ENCODE data around the gene UNC13B. TPM values are rescaled to one million over a fixed set of nuclear protein-coding genes. Genes with fewer than 3 reads are reported as not detected.

The UNC13B gene
- total and polyA plus RNA-seq, 2 of the 8 experiments (the other 6 are each of a cell fraction or from before 2014, with no cell fraction given): 23.1 to 51.7 TPM

DNA sequence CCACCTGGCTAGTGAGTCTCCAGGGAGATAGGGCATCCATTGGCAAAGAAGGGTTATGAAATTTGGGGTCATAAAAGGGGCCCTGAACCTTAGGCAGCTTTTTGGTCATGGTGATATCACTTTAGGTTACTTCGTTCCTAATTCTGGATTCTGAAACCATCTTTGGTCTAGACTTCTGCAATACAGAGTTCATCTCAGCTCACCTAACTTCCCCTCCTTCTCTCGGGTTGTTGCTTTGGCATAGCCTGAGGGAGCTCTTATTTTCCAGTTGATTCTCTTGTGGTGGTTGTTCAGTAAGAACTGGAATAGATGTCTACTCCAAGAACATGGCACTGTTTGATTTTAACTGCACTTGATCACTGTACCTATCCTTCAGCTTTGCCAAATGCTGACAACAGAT, 179.2 kb downstream of the UNC13B start (continued):
- TF ChIP-seq CTBP2 (IDR thresholded peaks at IDR 0.05; ENCODE audit: borderline replicate concordance, insufficient read depth, insufficient read length, low read length) (no peak), CREB1 (IDR thresholded peaks at IDR 0.05) (no peak), POLR2A (IDR thresholded peaks at IDR 0.05; ENCODE audit: control extremely low read depth in 1 of 2, low read depth in 2 of 2, low read length in 2 of 2) (no peak), POLR2AphosphoS5 (IDR thresholded peaks at IDR 0.05; ENCODE audit: low read depth, low read length) (no peak), TEAD4 (IDR thresholded peaks at IDR 0.05; ENCODE audit: low read depth, low read length) (no peak), SP1 (IDR thresholded peaks at IDR 0.05; ENCODE audit: low read depth, low read length) (no peak)
